Kidney epithelial cell (primary cell): ENCODE results near the gene ATXN2. TPM values are rescaled to one million over a fixed set of nuclear protein-coding genes. Genes with fewer than 3 reads are reported as not detected.
"Not testable (repeated sequence)": the region's sequence is repeated elsewhere in the genome, so short reads cannot be mapped to it uniquely, and the experiment has no call there.

Source experiments
- DNase-seq: peaks from one replicate; pipeline ENCODE4 v3.0.0-alpha.2; 2010; ENCODE audit warnings: low read depth
- H3K27me3 ChIP-seq: 2 replicates; pipeline ENCODE4 v1.6.0; 2011; ENCODE audit warnings: low read length; ENCODE audit not compliant: control insufficient read depth, insufficient read depth
- H3K36me3 ChIP-seq: 2 replicates; pipeline ENCODE4 v1.5.1; 2011; ENCODE audit warnings: low read length; ENCODE audit not compliant: control insufficient read depth, insufficient read depth
- H3K4me3 ChIP-seq: 2 replicates; pipeline ENCODE4 v1.5.1; 2011; ENCODE audit warnings: low read depth, mild to moderate bottlenecking, control low read depth, low read length
- CTCF ChIP-seq: IDR thresholded peaks from 2 replicates; pipeline ENCODE4 v1.5.1; 2011; ENCODE audit warnings: mild to moderate bottlenecking, moderate library complexity, low read length, control low read depth, inconsistent platforms; ENCODE audit not compliant: insufficient read depth, poor library complexity, severe bottlenecking
- total RNA-seq: library from RNA; depleted of rRNA; stranded (reverse); fragments of >200 nt; gene quantifications from 2 replicates; pipeline ENCODE4 v1.2.3, GENCODE V29; 2015

The ATXN2 gene
- total RNA-seq, 1 donor from 2014 or later = 26.3 TPM

- Histone ChIP-seq H3K27me3 (no peaks in the 10 kb centered on the region), H3K36me3 (no peaks in the 10 kb centered on the region), H3K4me3 (no peak overlapping the region)
- no peak for TF ChIP-seq CTCF
- DNase-seq = no peak
Measured at GRCh38 chr12:111558107-111558376, 41.1 kb downstream of the ATXN2 start.

GRCh38 chr12:111557271-111558106 is 41.6 kb downstream of the ATXN2 start:
- TF ChIP-seq CTCF = no peak
- DNase-seq = no peak
- H3K36me3 ChIP-seq = no peaks in the 10 kb centered on the region

DNA sequence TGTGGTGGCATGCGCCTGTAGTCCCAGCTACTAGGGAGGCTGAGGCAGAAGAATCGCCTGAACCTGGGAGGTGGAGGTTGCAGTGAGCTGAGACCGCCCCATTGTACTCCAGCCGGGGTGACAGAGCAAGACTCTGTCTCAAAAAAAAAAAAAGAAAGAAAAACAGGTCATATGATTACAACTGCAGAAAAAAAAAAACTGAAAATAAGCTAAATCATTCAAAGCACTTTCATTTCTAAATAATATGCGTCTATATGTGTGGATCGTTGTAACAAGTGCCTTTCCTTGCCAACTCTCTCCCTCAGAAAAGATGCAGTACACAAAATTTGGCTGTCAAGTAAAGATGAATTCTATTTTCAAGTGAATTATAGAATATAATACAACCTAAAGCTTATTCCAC is 42.4 kb downstream of the ATXN2 start:
- H3K4me3 ChIP-seq = no peak overlapping the region
- no peak for TF ChIP-seq CTCF
- DNase-seq = no peak
- no peaks in the 10 kb centered on the region for H3K27me3 ChIP-seq
- H3K36me3 ChIP-seq = no peaks in the 10 kb centered on the region

More at GRCh38 chr12:111557271-111558106, 41.6 kb downstream of the ATXN2 start:
- Histone ChIP-seq H3K4me3 (no peak overlapping the region), H3K27me3 (no peaks in the 10 kb centered on the region)

DNA sequence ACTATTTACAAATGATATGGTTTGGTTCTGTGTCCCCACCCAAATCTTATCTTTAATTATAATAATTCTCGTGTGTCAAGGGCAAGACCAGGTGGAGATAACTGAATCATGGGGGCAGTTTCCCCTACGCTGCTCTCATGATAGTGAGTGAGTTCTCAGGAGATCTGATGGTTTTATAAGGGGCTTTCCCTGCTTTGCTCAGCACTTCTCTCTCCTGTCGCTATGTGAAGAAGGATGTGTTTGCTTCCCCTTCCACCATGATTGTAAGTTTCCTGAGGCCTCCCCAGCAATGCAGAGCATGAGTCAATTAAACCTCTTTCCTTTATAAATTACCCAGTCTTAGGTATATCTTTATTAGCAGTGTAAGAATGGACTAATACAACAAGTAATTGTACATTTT is 43.8 kb downstream of the ATXN2 start:
- not testable (repeated sequence) for DNase-seq, H3K27me3 ChIP-seq

DNA sequence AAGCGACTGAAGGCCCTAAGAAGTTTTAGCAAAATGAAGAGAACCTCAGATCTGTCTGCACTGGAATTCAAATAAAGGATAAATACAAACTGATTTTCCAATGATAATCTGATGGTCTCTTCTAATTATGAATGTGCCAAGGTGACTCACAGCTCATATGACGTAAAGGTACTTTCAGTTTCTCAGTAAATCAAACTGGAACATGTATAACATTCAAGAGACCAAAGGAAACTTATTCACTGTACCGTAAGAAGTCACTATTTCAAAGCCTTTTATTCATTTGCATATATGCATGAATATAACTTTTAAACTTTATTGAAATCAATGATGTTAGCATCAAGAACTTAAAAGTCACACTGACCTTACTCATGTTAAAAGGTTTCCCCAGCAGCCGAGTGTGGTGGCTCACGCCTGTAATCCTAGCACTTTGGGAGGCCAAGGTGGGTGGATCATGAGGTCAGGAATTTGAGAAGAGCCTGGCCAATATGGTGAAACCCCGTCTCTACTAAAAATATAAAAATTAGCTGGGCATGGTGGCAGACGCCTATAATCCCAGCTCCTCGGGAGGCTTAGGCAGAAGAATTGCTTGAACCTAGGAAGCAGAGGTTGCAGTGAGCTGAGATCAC is 52.2 kb downstream of the ATXN2 start:
- DNase-seq = no peak
- H3K27me3 ChIP-seq = no peaks in the 10 kb centered on the region
- H3K4me3 ChIP-seq = no peak overlapping the region
- H3K36me3 ChIP-seq = no peaks in the 10 kb centered on the region
- TF ChIP-seq CTCF = no peak

More for the DNA sequence above, 43.8 kb downstream of the ATXN2 start:
- H3K4me3 ChIP-seq, H3K36me3 ChIP-seq: not testable (repeated sequence)

DNA sequence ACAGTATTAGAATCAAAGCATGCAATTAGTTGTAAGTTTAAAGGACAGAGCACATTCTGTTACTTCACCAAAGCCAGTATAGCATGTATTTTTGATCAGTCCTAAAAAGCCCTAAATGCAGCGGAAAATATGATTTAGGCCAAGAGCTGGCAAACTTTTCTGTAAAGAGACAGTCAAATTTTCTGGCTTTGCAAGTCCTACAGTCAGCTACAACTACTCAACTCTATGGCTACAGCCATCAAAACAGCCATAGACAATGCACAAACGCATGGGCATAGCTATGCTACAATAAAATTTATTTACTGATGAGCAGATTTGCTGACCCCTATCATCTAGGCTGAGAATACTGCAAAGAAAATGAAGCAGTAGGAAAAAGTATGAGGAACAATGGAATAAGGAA is 52.9 kb downstream of the ATXN2 start:
- no peak for TF ChIP-seq CTCF
- H3K27me3 ChIP-seq = no peaks in the 10 kb centered on the region
- no peak for DNase-seq
- no peaks in the 10 kb centered on the region for H3K36me3 ChIP-seq
- H3K4me3 ChIP-seq = no peak overlapping the region
